HG02798 (cell line): ENCODE data around the gene MOCS2.

Source experiments
- ATAC-seq: cut with Tn5 transposase; IDR thresholded peaks from one replicate; pipeline ENCODE4 v1.9.1; 2021; ENCODE audit warnings: mild to moderate bottlenecking; ENCODE audit not compliant: unreplicated experiment, poor library complexity

MOCS2 gene

GRCh38 chr5:53059281-53059680, 50.3 kb downstream of the MOCS2 start:
- no peak for ATAC-seq

GRCh38 chr5:53055365-53055764, 54.2 kb downstream of the MOCS2 start:
- no peak for ATAC-seq

GRCh38 chr5:53053364-53053763, 56.2 kb downstream of the MOCS2 start:
- ATAC-seq, result no peak

- no peak for ATAC-seq
Measured at GRCh38 chr5:53052499-53052898, 57.1 kb downstream of the MOCS2 start.

- ATAC-seq, result no peak
Measured at GRCh38 chr5:53048248-53048647, 61.3 kb downstream of the MOCS2 start.
